IMR-90 (cell line): ENCODE results near the gene CLTCL1. TPM values are rescaled to one million over a fixed set of nuclear protein-coding genes. Genes with fewer than 3 reads are reported as not detected.

Source experiments
- ATAC-seq: fragments of 200-7000 bp; cut with Tn5 transposase; 2 replicates; pipeline ENCODE4 v1.9.1; 2020; ENCODE audit warnings: low read depth, mild to moderate bottlenecking, moderate library complexity
- BruUV-seq: library from RNA; stranded (reverse); fragments of 400-500 nt; replicated peaks from 2 replicates; lab custom pipeline; 2021; lab: Mats Ljungman, UMichigan
- CTCF ChIA-PET: fragments of 300-600 bp; formaldehyde crosslinking; extraction: SDS; loops from one replicate; lab custom pipeline; 2021; ENCODE audit warnings: antibody characterized with exemption; lab: Yijun Ruan, JAX
- POLR2A ChIA-PET: fragments of 300-600 bp; sonication (Branson Sonifier 250); formaldehyde crosslinking; loops from one replicate; lab custom pipeline; 2022; ENCODE audit warnings: antibody characterized with exemption; ENCODE audit not compliant: unreplicated experiment; lab: Charles Lee
- DNase-seq: peaks from one replicate; pipeline ENCODE4 v3.0.0; 2013
- H2AFZ ChIP-seq: replicated peaks from 2 replicates; pipeline ENCODE3; 2013; ENCODE audit warnings: low read length, mild to moderate bottlenecking; ENCODE audit not compliant: poor library complexity
- H2AK5ac ChIP-seq: 2 replicates; pipeline ENCODE4 v1.6.1; 2013; ENCODE audit warnings: low read depth, low read length, inconsistent platforms
- H2AK9ac ChIP-seq: replicated peaks from 2 replicates; pipeline ENCODE3; 2013; ENCODE audit warnings: mild to moderate bottlenecking, low read depth, low read length, moderate library complexity; ENCODE audit not compliant: poor library complexity
- H2BK120ac ChIP-seq: 2 replicates; pipeline ENCODE4 v1.6.1; 2013; ENCODE audit warnings: low read depth, low read length, inconsistent platforms
- H2BK15ac ChIP-seq: 3 replicates; pipeline ENCODE4 v1.6.1; 2013; ENCODE audit warnings: low read depth, low read length, inconsistent platforms
- H2BK20ac ChIP-seq: 2 replicates; pipeline ENCODE4 v1.6.1; 2013; ENCODE audit warnings: low read depth, mild to moderate bottlenecking, inconsistent platforms, low read length, moderate library complexity
- H2BK5ac ChIP-seq: 2 replicates; pipeline ENCODE4 v1.6.1; 2013; ENCODE audit warnings: mild to moderate bottlenecking, low read depth, low read length, inconsistent platforms; ENCODE audit not compliant: poor library complexity, severe bottlenecking
- H3K14ac ChIP-seq: replicated peaks from 2 replicates; pipeline ENCODE4 v1.6.1; 2013; ENCODE audit warnings: low read depth, low read length, inconsistent platforms
- H3K18ac ChIP-seq: 2 replicates; pipeline ENCODE4 v1.6.1; 2013; ENCODE audit warnings: low read depth, low read length, control low read depth
- H3K23ac ChIP-seq: 2 replicates; pipeline ENCODE4 v1.6.1; 2013; ENCODE audit warnings: low read depth, low read length, inconsistent platforms
- H3K27ac ChIP-seq: 2 replicates; pipeline ENCODE4 v1.5.1; 2013; ENCODE audit warnings: mild to moderate bottlenecking, control low read depth, low read length; ENCODE audit not compliant: insufficient read depth
- H3K27me3 ChIP-seq: 2 replicates; pipeline ENCODE4 v1.6.1; 2013; ENCODE audit warnings: low read length; ENCODE audit not compliant: control insufficient read depth, insufficient read depth
- H3K36me3 ChIP-seq: 2 replicates; pipeline ENCODE4 v1.6.1; 2013; ENCODE audit warnings: low read length, mixed read lengths; ENCODE audit not compliant: control insufficient read depth, insufficient read depth
- H3K4ac ChIP-seq: 2 replicates; pipeline ENCODE4 v1.6.1; 2013; ENCODE audit warnings: low read depth, low read length, inconsistent platforms
- H3K4me1 ChIP-seq: 2 replicates; pipeline ENCODE4 v1.6.1; 2013; ENCODE audit warnings: low read length, mixed read lengths; ENCODE audit not compliant: control insufficient read depth, insufficient read depth
- H3K4me2 ChIP-seq: 2 replicates; pipeline ENCODE4 v1.6.1; 2013; ENCODE audit warnings: low read depth, mild to moderate bottlenecking, control low read depth, low read length, moderate library complexity
- H3K4me3 ChIP-seq: 2 replicates; pipeline ENCODE4 v1.5.1; 2013; ENCODE audit warnings: low read depth, mild to moderate bottlenecking, control low read depth, low read length, moderate library complexity; ENCODE audit not compliant: insufficient read depth
- H3K56ac ChIP-seq: 2 replicates; pipeline ENCODE4 v1.6.1; 2013; ENCODE audit warnings: low read length, inconsistent platforms; ENCODE audit not compliant: insufficient read depth; ENCODE audit errors: extremely low read depth
- H3K79me1 ChIP-seq, 2 experiments: 2 replicates each; pipeline ENCODE4 v1.6.1; 2013; ENCODE audit warnings: low read length in 2 of 2, inconsistent platforms in 1 of 2, low read depth in 1 of 2
- H3K9ac ChIP-seq: 2 replicates; pipeline ENCODE4 v1.6.1; 2013; ENCODE audit warnings: low read depth, low read length, control low read depth
- H3K9me1 ChIP-seq: 2 replicates; pipeline ENCODE4 v1.6.1; 2013; ENCODE audit warnings: low read length, inconsistent platforms; ENCODE audit not compliant: insufficient read depth
- H3K9me3 ChIP-seq: 2 replicates; pipeline ENCODE4 v1.6.1; 2013; ENCODE audit warnings: low read length; ENCODE audit not compliant: control insufficient read depth, insufficient read depth
- H4K20me1 ChIP-seq: 2 replicates; pipeline ENCODE4 v1.6.1; 2013; ENCODE audit warnings: low read length, inconsistent platforms; ENCODE audit not compliant: insufficient read depth
- H4K5ac ChIP-seq: 2 replicates; pipeline ENCODE4 v1.6.1; 2013; ENCODE audit warnings: mild to moderate bottlenecking, low read depth, low read length, control low read depth
- H4K8ac ChIP-seq, 2 experiments: 2 replicates each; pipeline ENCODE4 v1.6.1; 2013; ENCODE audit warnings: low read depth in 2 of 2, low read length in 2 of 2, control low read depth in 1 of 2, inconsistent platforms in 1 of 2
- H4K91ac ChIP-seq: 2 replicates; pipeline ENCODE4 v1.6.1; 2013; ENCODE audit warnings: low read depth, low read length, inconsistent platforms; ENCODE audit not compliant: insufficient read depth
- BHLHE40 ChIP-seq: fragments of 150-350 bp; IDR thresholded peaks from 2 replicates; pipeline ENCODE4 v1.6.1; 2016; ENCODE audit warnings: mild to moderate bottlenecking, low read depth, low read length
- CEBPB ChIP-seq: IDR thresholded peaks from 2 replicates; pipeline ENCODE4 v1.6.1; 2012; ENCODE audit warnings: low read depth, low read length, improper control_type of control experiment
- CHD1 ChIP-seq: IDR thresholded peaks from 2 replicates; pipeline ENCODE4 v1.6.1; 2012; ENCODE audit warnings: low read depth, low read length, improper control_type of control experiment
- CTCF ChIP-seq: conservative IDR thresholded peaks from 2 replicates; pipeline ENCODE4 v1.5.1; 2012; ENCODE audit warnings: mild to moderate bottlenecking, low read depth, low read length, improper control_type of control experiment
- ELK1 ChIP-seq: fragments of 150-350 bp; IDR thresholded peaks from 2 replicates; pipeline ENCODE4 v1.6.1; 2016; ENCODE audit warnings: low read depth, mild to moderate bottlenecking, low read length, moderate library complexity, borderline replicate concordance
- FOS ChIP-seq: fragments of 150-350 bp; IDR thresholded peaks from 2 replicates; pipeline ENCODE4 v1.6.1; 2016; ENCODE audit warnings: low read depth, low read length
- MAZ ChIP-seq: IDR thresholded peaks from 2 replicates; pipeline ENCODE4 v1.6.1; 2012; ENCODE audit warnings: low read depth, mild to moderate bottlenecking, low read length, improper control_type of control experiment, moderate library complexity, borderline replicate concordance
- MXI1 ChIP-seq: IDR thresholded peaks from 2 replicates; pipeline ENCODE4 v1.6.1; 2012; ENCODE audit warnings: low read depth, mild to moderate bottlenecking, low read length, moderate library complexity, borderline replicate concordance
- NFE2L2 ChIP-seq: fragments of 150-350 bp; IDR thresholded peaks from 2 replicates; pipeline ENCODE4 v1.6.1; 2016; ENCODE audit warnings: low read depth, mild to moderate bottlenecking, low read length
- RAD21 ChIP-seq: IDR thresholded peaks from 2 replicates; pipeline ENCODE4 v1.6.1; 2012; ENCODE audit warnings: low read length, improper control_type of control experiment
- RCOR1 ChIP-seq: IDR thresholded peaks from 2 replicates; pipeline ENCODE4 v1.6.1; 2012; ENCODE audit warnings: mild to moderate bottlenecking, low read length, improper control_type of control experiment; ENCODE audit not compliant: insufficient replicate concordance
- RFX5 ChIP-seq: IDR thresholded peaks from 2 replicates; pipeline ENCODE4 v1.8.0; 2012; ENCODE audit warnings: low read depth, mild to moderate bottlenecking, low read length, moderate library complexity
- SMC3 ChIP-seq: fragments of 150-350 bp; IDR thresholded peaks from 2 replicates; pipeline ENCODE4 v1.6.1; 2016; ENCODE audit warnings: low read depth, mild to moderate bottlenecking, antibody characterized with exemption, low read length, moderate library complexity
- USF2 ChIP-seq: fragments of 150-350 bp; IDR thresholded peaks from 2 replicates; pipeline ENCODE4 v1.6.1; 2017; ENCODE audit warnings: mild to moderate bottlenecking, antibody characterized with exemption, low read length, low read depth
- WGBS, 2 experiments: methylation state at CpG; one replicate each; pipeline versions ENCODE4 v1.1.5 to v1.1.7; 2013; ENCODE audit warnings: missing lambda C conversion rate in 2 of 2; ENCODE audit not compliant: insufficient read length in 1 of 2; ENCODE audit errors: extremely low coverage in 2 of 2; 5-methylcytosine and 5-hydroxymethylcytosine counted together
- dilution Hi-C: fragments of 300-500 bp; cut with HindIII; formaldehyde crosslinking; loops from one replicate; pipeline ENCODE4 v1.14.3; 2018; ENCODE audit warnings: low sequenced_read_pairs; ENCODE audit not compliant: unreplicated experiment
- in situ Hi-C: fragments of 300-500 bp; cut with MboI; formaldehyde crosslinking; loops from 3 replicates; pipeline ENCODE4 v1.14.3; 2019; ENCODE audit warnings: low sequenced_read_pairs, inconsistent platforms, mixed read lengths
- intact Hi-C: fragments of 100-400 bp; cut with micrococcal nuclease; formaldehyde crosslinking; loops from 2 replicates; pipeline ENCODE4 v1.10.0; 2022
- polyA plus RNA-seq, 3 experiments: library from polyadenylated mRNA; depleted of rRNA; stranded (reverse); fragments of >200 nt; gene quantifications; 2 replicates each; pipeline ENCODE4 v1.2.3, GENCODE V29; 2012; ENCODE audit warnings: low replicate concordance in 1 of 3
- total RNA-seq: library from RNA; depleted of rRNA; stranded (reverse); fragments of >200 nt; gene quantifications from 2 replicates; pipeline ENCODE4 v1.2.3, GENCODE V29; 2012

The CLTCL1 gene
- total and polyA plus RNA-seq, 2 of the 4 experiments (the other 2 are of a cell fraction): 6.2 to 8.1 TPM

- ATAC-seq (no peak), DNase-seq (no peak)
- H2AFZ ChIP-seq: no peak overlapping the region
- H4K8ac ChIP-seq: no peak overlapping the region
- H3K56ac ChIP-seq: no peak overlapping the region
- no peaks in the 10 kb centered on the region for H4K20me1 ChIP-seq
- in situ Hi-C loops: no loop called here
- no peaks in the 10 kb centered on the region; the same call in 1 of the 2 replicates for H3K9me1 ChIP-seq
- H4K5ac ChIP-seq: no peak overlapping the region
- BruUV-seq: no TSS peak
- H3K18ac ChIP-seq: no peak overlapping the region
- no peak overlapping the region for H3K4me3 ChIP-seq
- H4K91ac ChIP-seq: no peak overlapping the region
- no peak overlapping the region for H3K4ac ChIP-seq
- H3K79me1 ChIP-seq: no peaks in the 10 kb centered on the region
- intact Hi-C loops: no loop called here
- no peak overlapping the region for H2AK5ac ChIP-seq
- H2BK5ac ChIP-seq: no peak overlapping the region
- H2AK9ac ChIP-seq: no peak overlapping the region
- no peak overlapping the region for H2BK20ac ChIP-seq
- H3K23ac ChIP-seq: no peak overlapping the region
- no peak overlapping the region for H2BK15ac ChIP-seq
- no peak overlapping the region for H3K4me2 ChIP-seq
- H3K4me1 ChIP-seq: no peaks in the 10 kb centered on the region
- no peak overlapping the region for H3K27ac ChIP-seq
- H3K27me3 ChIP-seq: peaks cover 45% of the 10 kb centered on the region
- ChIA-PET CTCF (no interaction called here), POLR2A (no interaction called here)
- H3K9ac ChIP-seq: no peak overlapping the region
- H3K9me3 ChIP-seq: peaks cover 5% of the 10 kb centered on the region; the same call in 1 of the 2 replicates
- dilution Hi-C loops: no loop called here
- no peaks in the 10 kb centered on the region for H3K36me3 ChIP-seq
- no peak overlapping the region for H2BK120ac ChIP-seq
- no peak overlapping the region for H3K14ac ChIP-seq
- WGBS, 2 experiments: 50% methylated on average over 1 of the region's 11 CpGs; no CpG with 5 or more reads in 1 of the 2 experiments
- TF ChIP-seq NFE2L2: no peak
- TF ChIP-seq BHLHE40: no peak
- TF ChIP-seq CTCF: no peak
- TF ChIP-seq RFX5: no peak
- no peak for TF ChIP-seq MXI1
- TF ChIP-seq RAD21: no peak
- TF ChIP-seq CEBPB: no peak
- TF ChIP-seq ELK1: no peak
- TF ChIP-seq USF2: no peak
- no peak for TF ChIP-seq SMC3
- TF ChIP-seq MAZ: no peak
- TF ChIP-seq FOS: no peak
- no peak for TF ChIP-seq CHD1
- TF ChIP-seq RCOR1: no peak
Observed at GRCh38 chr22:19152942-19153883, 138.3 kb downstream of the CLTCL1 start.
